ENCODE measurements around the gene LYSMD3. TPM values are rescaled to one million over a fixed set of nuclear protein-coding genes. Genes with fewer than 3 reads are reported as not detected.
"Not testable (repeated sequence)": the region's sequence is repeated elsewhere in the genome, so short reads cannot be mapped to it uniquely, and the experiment has no call there.

Gene LYSMD3
- polyA plus RNA-seq: 10.1 to 18.9 TPM (median 10.4 TPM) in 3 replicates
- 6.4 TPM for polyA plus RNA-seq (2011; ENCODE audit: low read depth)
- polyA plus RNA-seq (2011; cell fraction: cytosol; rRNA removed): 7.1 and 14.8 TPM in 2 replicates
- 9.1 and 14.0 TPM in 2 replicates for polyA plus RNA-seq (2011; cell fraction: nucleus; rRNA removed)
- polyA plus RNA-seq (2012; ENCODE audit: low replicate concordance): 7.6 and 9.4 TPM in 2 replicates
- 1.1 to 16.3 TPM (median 9.0 TPM) in 3 replicates for polyA minus RNA-seq
- 12.9 TPM for polyA minus RNA-seq (2011; cell fraction: cytosol; rRNA and poly(A)+ RNA removed)
- 5.6 and 10.5 TPM in 2 replicates for polyA minus RNA-seq (2011; cell fraction: nucleus; rRNA and poly(A)+ RNA removed)

DNA sequence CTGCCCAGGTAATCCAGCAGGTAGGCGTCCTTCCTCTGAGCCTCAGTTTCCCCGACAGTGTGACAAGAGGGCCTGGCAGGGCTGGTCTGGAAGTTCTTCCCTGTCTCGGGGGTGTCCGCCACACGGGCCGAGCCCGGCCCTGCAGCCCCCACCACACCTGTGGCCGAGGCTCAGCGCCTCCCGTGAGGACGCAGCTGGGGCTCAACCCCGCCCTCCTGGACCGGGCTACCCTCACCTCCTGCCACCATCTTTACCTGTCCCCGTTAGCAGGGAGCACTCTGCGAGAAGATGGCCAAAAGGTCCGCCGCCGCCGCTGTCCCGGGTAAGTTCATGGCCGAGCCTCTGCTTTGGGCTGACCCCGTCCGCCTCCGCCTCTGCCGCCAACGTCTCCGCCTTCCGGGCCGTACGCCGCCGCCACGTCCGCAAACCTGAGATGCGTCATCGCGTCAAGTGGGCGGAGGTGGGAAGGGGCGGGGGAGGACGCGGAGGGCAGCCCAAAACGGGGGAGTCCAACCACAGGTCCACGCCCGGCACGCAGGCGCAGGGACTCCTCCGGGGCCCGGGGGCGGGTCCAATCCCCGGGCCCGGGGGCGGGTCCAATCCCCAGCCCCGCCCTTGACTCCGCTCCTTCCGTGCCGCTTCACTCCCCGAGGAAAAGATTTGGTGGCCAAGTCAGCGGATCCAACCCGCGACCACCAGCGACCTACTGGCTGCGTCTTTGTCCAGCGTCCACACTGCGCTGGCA, at the start of gene LYSMD3:
Gene LYSMD3, minus strand, starts transcription at position 391 of the 745 bp plus-strand sequence. CDS start 4,295 bp downstream, outside the sequence.
- Histone ChIP-seq H3K4me3 (ENCODE audit: control insufficient read depth in 2 of 3, extremely low read depth in 1 of 3, insufficient read depth in 2 of 3, low read depth in 1 of 3, low read length in 3 of 3) (peak within 1 kb of the TSS; percentile 97 to 98 (median 97)), H3K4me1 (ENCODE audit: control insufficient read depth, extremely low read depth, insufficient read depth, low read length) (peaks cover 16% of the 10 kb centered on the region), H3K27me3 (ENCODE audit: control insufficient read depth, extremely low read depth, insufficient read depth, low read length) (peaks cover 4% of the 10 kb centered on the region), H3K9ac (ENCODE audit: control insufficient read depth, extremely low read depth, insufficient read depth, low read length) (peak within 1 kb of the TSS; percentile 95), H3K4me2 (ENCODE audit: control insufficient read depth, extremely low read depth, insufficient read depth, low read depth, low read length) (peak within 1 kb of the TSS; percentile 94), H3K36me3 (ENCODE audit: control insufficient read depth in 2 of 2, extremely low read depth in 1 of 2, insufficient read depth in 2 of 2, low read length in 2 of 2) (peaks cover 0 to 4% of the 10 kb centered on the region in 2 experiments), H3K27ac (ENCODE audit: control insufficient read depth, insufficient read depth, low read length) (peak within 1 kb of the TSS; percentile 94), H4K20me1 (ENCODE audit: control insufficient read depth, extremely low read depth, insufficient read depth, low read length) (no peaks in the 10 kb centered on the region), H3K79me2 (ENCODE audit: control insufficient read depth, insufficient read depth, low read length) (peaks cover 43% of the 10 kb centered on the region), H3K9me3 (ENCODE audit: control insufficient read depth, low read depth, low read length) (no peaks in the 10 kb centered on the region), H2AFZ (ENCODE audit: control insufficient read depth, low read length) (peak within 1 kb of the TSS; percentile 100), H3K9me1 (ENCODE audit: control insufficient read depth, extremely low read depth, insufficient read depth, low read length) (no peaks in the 10 kb centered on the region)
- DNase-seq (ENCODE audit: low read depth, low spot score): peak; percentile 45
- TF ChIP-seq EZH2 (IDR thresholded peaks at IDR 0.05; ENCODE audit: low read length): no peak
- FAIRE-seq: no peak
- dilution Hi-C loops (cut with MboI; ENCODE audit: extremely low pct_ligation_motif_present, low sequenced_read_pairs): no loop called here

DNA sequence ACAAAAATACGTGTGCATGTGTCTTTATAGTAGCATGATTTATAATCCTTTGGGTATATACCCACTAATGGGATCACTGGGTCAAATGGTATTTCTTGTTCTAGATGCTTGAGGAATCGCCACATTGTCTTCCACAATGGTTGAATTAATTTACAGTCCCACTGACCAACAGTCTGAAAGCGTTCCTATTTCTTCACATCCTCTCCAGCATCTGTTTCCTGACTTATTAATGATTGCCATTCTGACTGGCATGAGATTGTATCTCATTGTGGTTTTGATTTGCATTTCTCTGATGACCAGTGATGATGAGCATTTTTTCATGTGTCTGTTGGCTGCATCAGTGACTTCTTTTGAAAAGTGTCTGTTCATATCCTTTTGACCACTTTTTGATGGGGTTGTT, 47.2 kb upstream of the LYSMD3 start:
- FAIRE-seq; dilution Hi-C loops (cut with MboI; ENCODE audit: extremely low pct_ligation_motif_present, low sequenced_read_pairs); H3K27ac ChIP-seq (ENCODE audit: control insufficient read depth, insufficient read depth, low read length); H3K4me3 ChIP-seq (ENCODE audit: control insufficient read depth in 2 of 3, extremely low read depth in 1 of 3, insufficient read depth in 2 of 3, low read depth in 1 of 3, low read length in 3 of 3); H2AFZ ChIP-seq (ENCODE audit: control insufficient read depth, low read length); H3K36me3 ChIP-seq (ENCODE audit: control insufficient read depth in 2 of 2, extremely low read depth in 1 of 2, insufficient read depth in 2 of 2, low read length in 2 of 2); H3K9me3 ChIP-seq (ENCODE audit: control insufficient read depth, low read depth, low read length); H3K4me1 ChIP-seq (ENCODE audit: control insufficient read depth, extremely low read depth, insufficient read depth, low read length); H3K9me1 ChIP-seq (ENCODE audit: control insufficient read depth, extremely low read depth, insufficient read depth, low read length); H3K27me3 ChIP-seq (ENCODE audit: control insufficient read depth, extremely low read depth, insufficient read depth, low read length); H3K9ac ChIP-seq (ENCODE audit: control insufficient read depth, extremely low read depth, insufficient read depth, low read length); H3K4me2 ChIP-seq (ENCODE audit: control insufficient read depth, extremely low read depth, insufficient read depth, low read depth, low read length); H3K79me2 ChIP-seq (ENCODE audit: control insufficient read depth, insufficient read depth, low read length); DNase-seq (ENCODE audit: low read depth, low spot score); H4K20me1 ChIP-seq (ENCODE audit: control insufficient read depth, extremely low read depth, insufficient read depth, low read length): not testable (repeated sequence)

DNA sequence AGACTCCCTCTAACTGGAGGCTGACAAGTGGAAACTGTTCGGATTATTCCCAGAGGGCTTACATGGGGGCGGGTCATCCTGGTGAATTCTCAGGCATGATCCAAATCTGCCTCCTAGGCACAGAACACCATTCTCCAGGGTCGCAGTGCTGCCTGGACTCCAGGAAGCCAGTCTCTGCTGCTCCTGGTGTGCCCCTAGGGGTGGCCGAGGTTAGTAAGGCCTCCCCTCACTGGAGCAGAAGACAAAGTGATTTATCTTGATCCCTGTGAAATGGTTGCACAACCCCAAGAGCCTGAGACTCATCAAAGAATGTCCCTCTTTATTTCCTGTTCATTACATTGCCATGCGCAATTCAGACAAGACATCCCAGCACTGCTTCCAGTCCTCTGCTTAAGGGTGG, 46.3 kb upstream of the LYSMD3 start:
- H3K27ac ChIP-seq (ENCODE audit: control insufficient read depth, insufficient read depth, low read length): no peak overlapping the region
- H3K9me1 ChIP-seq (ENCODE audit: control insufficient read depth, extremely low read depth, insufficient read depth, low read length): no peaks in the 10 kb centered on the region
- no peaks in the 10 kb centered on the region for H3K79me2 ChIP-seq (ENCODE audit: control insufficient read depth, insufficient read depth, low read length)
- no peaks in the 10 kb centered on the region for H3K36me3 ChIP-seq (ENCODE audit: control insufficient read depth in 2 of 2, extremely low read depth in 1 of 2, insufficient read depth in 2 of 2, low read length in 2 of 2)
- no peak overlapping the region for H2AFZ ChIP-seq (ENCODE audit: control insufficient read depth, low read length)
- H3K9ac ChIP-seq (ENCODE audit: control insufficient read depth, extremely low read depth, insufficient read depth, low read length): no peak overlapping the region
- no peaks in the 10 kb centered on the region for H4K20me1 ChIP-seq (ENCODE audit: control insufficient read depth, extremely low read depth, insufficient read depth, low read length)
- no peak for FAIRE-seq
- DNase-seq (ENCODE audit: low read depth, low spot score): no peak
- H3K9me3 ChIP-seq (ENCODE audit: control insufficient read depth, low read depth, low read length): no peaks in the 10 kb centered on the region
- H3K4me2 ChIP-seq (ENCODE audit: control insufficient read depth, extremely low read depth, insufficient read depth, low read depth, low read length): no peak overlapping the region
- TF ChIP-seq EZH2 (IDR thresholded peaks at IDR 0.05; ENCODE audit: low read length): no peak
- TF ChIP-seq, protein P1, sequence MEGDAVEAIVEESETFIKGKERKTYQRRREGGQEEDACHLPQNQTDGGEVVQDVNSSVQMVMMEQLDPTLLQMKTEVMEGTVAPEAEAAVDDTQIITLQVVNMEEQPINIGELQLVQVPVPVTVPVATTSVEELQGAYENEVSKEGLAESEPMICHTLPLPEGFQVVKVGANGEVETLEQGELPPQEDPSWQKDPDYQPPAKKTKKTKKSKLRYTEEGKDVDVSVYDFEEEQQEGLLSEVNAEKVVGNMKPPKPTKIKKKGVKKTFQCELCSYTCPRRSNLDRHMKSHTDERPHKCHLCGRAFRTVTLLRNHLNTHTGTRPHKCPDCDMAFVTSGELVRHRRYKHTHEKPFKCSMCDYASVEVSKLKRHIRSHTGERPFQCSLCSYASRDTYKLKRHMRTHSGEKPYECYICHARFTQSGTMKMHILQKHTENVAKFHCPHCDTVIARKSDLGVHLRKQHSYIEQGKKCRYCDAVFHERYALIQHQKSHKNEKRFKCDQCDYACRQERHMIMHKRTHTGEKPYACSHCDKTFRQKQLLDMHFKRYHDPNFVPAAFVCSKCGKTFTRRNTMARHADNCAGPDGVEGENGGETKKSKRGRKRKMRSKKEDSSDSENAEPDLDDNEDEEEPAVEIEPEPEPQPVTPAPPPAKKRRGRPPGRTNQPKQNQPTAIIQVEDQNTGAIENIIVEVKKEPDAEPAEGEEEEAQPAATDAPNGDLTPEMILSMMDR (optimal IDR thresholded peaks at IDR 0.05 in 1 of 3, IDR thresholded peaks at IDR 0.05 in 1 of 3, conservative IDR thresholded peaks at IDR 0.05 in 1 of 3; ENCODE audit: extremely low read depth in 1 of 3, insufficient read depth in 2 of 3, low read length in 3 of 3): no peak
- no peaks in the 10 kb centered on the region for H3K4me1 ChIP-seq (ENCODE audit: control insufficient read depth, extremely low read depth, insufficient read depth, low read length)
- H3K27me3 ChIP-seq (ENCODE audit: control insufficient read depth, extremely low read depth, insufficient read depth, low read length): no peaks in the 10 kb centered on the region
- H3K4me3 ChIP-seq (ENCODE audit: control insufficient read depth in 2 of 3, extremely low read depth in 1 of 3, insufficient read depth in 2 of 3, low read depth in 1 of 3, low read length in 3 of 3): no peak overlapping the region
- dilution Hi-C loops (cut with MboI; ENCODE audit: extremely low pct_ligation_motif_present, low sequenced_read_pairs): no loop called here
